ENCODE data around the gene ERI3. TPM values are rescaled to one million over a fixed set of nuclear protein-coding genes. Genes with fewer than 3 reads are reported as not detected.

The ERI3 gene
- total and polyA plus RNA-seq, 10 of the 15 experiments (the other 5 are each of a cell fraction or from before 2014, with no cell fraction given) = 20.6 to 90.4 (median 41.2) TPM

GRCh38 chr1:44261962-44262361 is 93.1 kb downstream of the ERI3 start (continued):
- TF ChIP-seq HDGF (IDR thresholded peaks at IDR 0.05) (no peak), ZNF274 (IDR thresholded peaks at IDR 0.05; ENCODE audit: insufficient read depth, insufficient read length) (no peak), IKZF1 (conservative IDR thresholded peaks at IDR 0.05) (no peak), HDAC6 (IDR thresholded peaks at IDR 0.05; ENCODE audit: unreplicated experiment) (no peak), CEBPB (IDR thresholded peaks at IDR 0.05; ENCODE audit: borderline replicate concordance in 1 of 2, low read depth in 2 of 2, low read length in 2 of 2) (no peak)
- TF ChIP-seq, protein P1, sequence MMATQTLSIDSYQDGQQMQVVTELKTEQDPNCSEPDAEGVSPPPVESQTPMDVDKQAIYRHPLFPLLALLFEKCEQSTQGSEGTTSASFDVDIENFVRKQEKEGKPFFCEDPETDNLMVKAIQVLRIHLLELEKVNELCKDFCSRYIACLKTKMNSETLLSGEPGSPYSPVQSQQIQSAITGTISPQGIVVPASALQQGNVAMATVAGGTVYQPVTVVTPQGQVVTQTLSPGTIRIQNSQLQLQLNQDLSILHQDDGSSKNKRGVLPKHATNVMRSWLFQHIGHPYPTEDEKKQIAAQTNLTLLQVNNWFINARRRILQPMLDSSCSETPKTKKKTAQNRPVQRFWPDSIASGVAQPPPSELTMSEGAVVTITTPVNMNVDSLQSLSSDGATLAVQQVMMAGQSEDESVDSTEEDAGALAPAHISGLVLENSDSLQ (IDR thresholded peaks at IDR 0.05) = no peak
- TF ChIP-seq, protein P2, sequence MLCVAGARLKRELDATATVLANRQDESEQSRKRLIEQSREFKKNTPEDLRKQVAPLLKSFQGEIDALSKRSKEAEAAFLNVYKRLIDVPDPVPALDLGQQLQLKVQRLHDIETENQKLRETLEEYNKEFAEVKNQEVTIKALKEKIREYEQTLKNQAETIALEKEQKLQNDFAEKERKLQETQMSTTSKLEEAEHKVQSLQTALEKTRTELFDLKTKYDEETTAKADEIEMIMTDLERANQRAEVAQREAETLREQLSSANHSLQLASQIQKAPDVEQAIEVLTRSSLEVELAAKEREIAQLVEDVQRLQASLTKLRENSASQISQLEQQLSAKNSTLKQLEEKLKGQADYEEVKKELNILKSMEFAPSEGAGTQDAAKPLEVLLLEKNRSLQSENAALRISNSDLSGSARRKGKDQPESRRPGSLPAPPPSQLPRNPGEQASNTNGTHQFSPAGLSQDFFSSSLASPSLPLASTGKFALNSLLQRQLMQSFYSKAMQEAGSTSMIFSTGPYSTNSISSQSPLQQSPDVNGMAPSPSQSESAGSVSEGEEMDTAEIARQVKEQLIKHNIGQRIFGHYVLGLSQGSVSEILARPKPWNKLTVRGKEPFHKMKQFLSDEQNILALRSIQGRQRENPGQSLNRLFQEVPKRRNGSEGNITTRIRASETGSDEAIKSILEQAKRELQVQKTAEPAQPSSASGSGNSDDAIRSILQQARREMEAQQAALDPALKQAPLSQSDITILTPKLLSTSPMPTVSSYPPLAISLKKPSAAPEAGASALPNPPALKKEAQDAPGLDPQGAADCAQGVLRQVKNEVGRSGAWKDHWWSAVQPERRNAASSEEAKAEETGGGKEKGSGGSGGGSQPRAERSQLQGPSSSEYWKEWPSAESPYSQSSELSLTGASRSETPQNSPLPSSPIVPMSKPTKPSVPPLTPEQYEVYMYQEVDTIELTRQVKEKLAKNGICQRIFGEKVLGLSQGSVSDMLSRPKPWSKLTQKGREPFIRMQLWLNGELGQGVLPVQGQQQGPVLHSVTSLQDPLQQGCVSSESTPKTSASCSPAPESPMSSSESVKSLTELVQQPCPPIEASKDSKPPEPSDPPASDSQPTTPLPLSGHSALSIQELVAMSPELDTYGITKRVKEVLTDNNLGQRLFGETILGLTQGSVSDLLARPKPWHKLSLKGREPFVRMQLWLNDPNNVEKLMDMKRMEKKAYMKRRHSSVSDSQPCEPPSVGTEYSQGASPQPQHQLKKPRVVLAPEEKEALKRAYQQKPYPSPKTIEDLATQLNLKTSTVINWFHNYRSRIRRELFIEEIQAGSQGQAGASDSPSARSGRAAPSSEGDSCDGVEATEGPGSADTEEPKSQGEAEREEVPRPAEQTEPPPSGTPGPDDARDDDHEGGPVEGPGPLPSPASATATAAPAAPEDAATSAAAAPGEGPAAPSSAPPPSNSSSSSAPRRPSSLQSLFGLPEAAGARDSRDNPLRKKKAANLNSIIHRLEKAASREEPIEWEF (IDR thresholded peaks at IDR 0.05; ENCODE audit: insufficient replicate concordance, low read depth, low read length) = no peak
- TF ChIP-seq, protein P3, sequence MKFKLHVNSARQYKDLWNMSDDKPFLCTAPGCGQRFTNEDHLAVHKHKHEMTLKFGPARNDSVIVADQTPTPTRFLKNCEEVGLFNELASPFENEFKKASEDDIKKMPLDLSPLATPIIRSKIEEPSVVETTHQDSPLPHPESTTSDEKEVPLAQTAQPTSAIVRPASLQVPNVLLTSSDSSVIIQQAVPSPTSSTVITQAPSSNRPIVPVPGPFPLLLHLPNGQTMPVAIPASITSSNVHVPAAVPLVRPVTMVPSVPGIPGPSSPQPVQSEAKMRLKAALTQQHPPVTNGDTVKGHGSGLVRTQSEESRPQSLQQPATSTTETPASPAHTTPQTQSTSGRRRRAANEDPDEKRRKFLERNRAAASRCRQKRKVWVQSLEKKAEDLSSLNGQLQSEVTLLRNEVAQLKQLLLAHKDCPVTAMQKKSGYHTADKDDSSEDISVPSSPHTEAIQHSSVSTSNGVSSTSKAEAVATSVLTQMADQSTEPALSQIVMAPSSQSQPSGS (IDR thresholded peaks at IDR 0.05; ENCODE audit: low read length) = no peak

Measured in GM12878 (cell line).